ENCODE measurements around the gene SORCS1.

- TF ChIP-seq CTCF (IDR thresholded peaks at IDR 0.05) (no peak), ZFX (IDR thresholded peaks at IDR 0.05; ENCODE audit: borderline replicate concordance) (no peak)
Observed at GRCh38 chr10:106761906-106762305, 402.6 kb downstream of the SORCS1 start.
